HG03342 (cell line): Measurements from ENCODE around the gene SKOR2.
A peak's percentile ranks its signal among the peaks of the same experiment; 100 is the strongest.

Source experiments
- ATAC-seq: cut with Tn5 transposase; IDR thresholded peaks from one replicate; pipeline ENCODE4 v1.9.1; 2021; ENCODE audit warnings: mild to moderate bottlenecking, moderate library complexity; ENCODE audit not compliant: unreplicated experiment

SKOR2 gene

GRCh38 chr18:47251289-47252120, at the start of gene SKOR2:
Gene SKOR2, minus strand, starts transcription at chr18:47251660. Its CDS starts 2,477 bp downstream, at chr18:47249183.
- no peak for ATAC-seq

- ATAC-seq, result no peak
Measured at GRCh38 chr18:47296462-47296861, 45.0 kb upstream of the SKOR2 start.

GRCh38 chr18:47294801-47295200, 43.3 kb upstream of the SKOR2 start:
- ATAC-seq, result no peak

GRCh38 chr18:47288741-47289140, 37.3 kb upstream of the SKOR2 start:
- no peak for ATAC-seq

- no peak for ATAC-seq
Measured at GRCh38 chr18:47287911-47288585, 36.6 kb upstream of the SKOR2 start.

- no peak for ATAC-seq
Measured at GRCh38 chr18:47286776-47287410, 35.4 kb upstream of the SKOR2 start.

GRCh38 chr18:47285456-47285855, 34.0 kb upstream of the SKOR2 start:
- ATAC-seq, result no peak

- ATAC-seq, result peak; percentile 52
Measured at GRCh38 chr18:47284721-47285395, 33.4 kb upstream of the SKOR2 start.

GRCh38 chr18:47283476-47283875, 32.0 kb upstream of the SKOR2 start:
- no peak for ATAC-seq

GRCh38 chr18:47280121-47280520, 28.7 kb upstream of the SKOR2 start:
- no peak for ATAC-seq

- no peak for ATAC-seq
Measured at GRCh38 chr18:47274961-47275360, 23.5 kb upstream of the SKOR2 start.

GRCh38 chr18:47265197-47265596, 13.7 kb upstream of the SKOR2 start:
- ATAC-seq, result no peak

- ATAC-seq, result no peak
Measured at GRCh38 chr18:47264308-47264700, 12.8 kb upstream of the SKOR2 start.

GRCh38 chr18:47263430-47264307, 12.2 kb upstream of the SKOR2 start:
- no peak for ATAC-seq

GRCh38 chr18:47263150-47263429, 11.6 kb upstream of the SKOR2 start:
- no peak for ATAC-seq

- no peak for ATAC-seq
Measured at GRCh38 chr18:47262301-47263149, 11.1 kb upstream of the SKOR2 start.

- ATAC-seq, result no peak
Measured at GRCh38 chr18:47261902-47262300, 10.4 kb upstream of the SKOR2 start.

GRCh38 chr18:47260924-47261701, 9.7 kb upstream of the SKOR2 start:
- ATAC-seq, result no peak
